OCI-LY3 (cell line): ENCODE measurements around the gene NOVA1.

Experiments used
- H2AFZ ChIP-seq: fragments of 200-600, 300-600 bp; shearing (Covaris generic); 2 replicates; pipeline ENCODE4 v1.6.0; 2014; ENCODE audit warnings: antibody characterized with exemption, low read depth, low read length
- H3K27ac ChIP-seq: fragments of 200-600, 300-600 bp; sonication (generic); 2 replicates; pipeline ENCODE4 v1.5.1; 2014; ENCODE audit warnings: mild to moderate bottlenecking, low read length, moderate library complexity, mixed read lengths
- H3K27me3 ChIP-seq: fragments of 200-600, 300-600 bp; sonication (generic); 2 replicates; pipeline ENCODE4 v1.6.1; 2014; ENCODE audit warnings: low read depth, low read length, mixed read lengths
- H3K36me3 ChIP-seq: fragments of 200-600, 300-600 bp; sonication (generic); replicated peaks from 2 replicates; pipeline ENCODE3; 2014; ENCODE audit warnings: low read depth, low read length, mixed read lengths
- H3K4me1 ChIP-seq: fragments of 300-600, 200-600 bp; sonication (generic); 2 replicates; pipeline ENCODE4 v1.6.1; 2014; ENCODE audit warnings: low read length, mixed read lengths
- H3K4me2 ChIP-seq: fragments of 200-600, 300-600 bp; sonication (generic); 2 replicates; pipeline ENCODE4 v1.6.1; 2014; ENCODE audit warnings: low read length, mixed read lengths
- H3K4me3 ChIP-seq: fragments of 300-600, 200-600 bp; sonication (generic); 2 replicates; pipeline ENCODE4 v1.5.1; 2014; ENCODE audit warnings: antibody characterized with exemption, mild to moderate bottlenecking, low read length, moderate library complexity
- H3K79me2 ChIP-seq: fragments of 300-600, 200-600 bp; shearing (Covaris generic); 2 replicates; pipeline ENCODE4 v1.6.1; 2014; ENCODE audit warnings: mild to moderate bottlenecking, low read length, mixed read lengths
- H3K9ac ChIP-seq: fragments of 300-600, 200-600 bp; shearing (Covaris generic); 2 replicates; pipeline ENCODE4 v1.6.0; 2014; ENCODE audit warnings: mild to moderate bottlenecking, low read length, moderate library complexity
- H3K9me3 ChIP-seq: fragments of 200-600, 300-600 bp; shearing (Covaris generic); 2 replicates; pipeline ENCODE4 v1.6.1; 2014; ENCODE audit warnings: low read length, mixed read lengths; ENCODE audit not compliant: insufficient read depth
- H4K20me1 ChIP-seq: fragments of 200-600, 300-600 bp; sonication (generic); 2 replicates; pipeline ENCODE4 v1.6.1; 2016; ENCODE audit warnings: low read length, mixed read lengths; ENCODE audit not compliant: insufficient read depth
- CTCF ChIP-seq: fragments of 200-600, 300-600 bp; sonication (generic); IDR thresholded peaks from 2 replicates; pipeline ENCODE4 v1.5.1; 2014; ENCODE audit warnings: antibody characterized with exemption, low read length, low read depth
- EZH2phosphoT487 ChIP-seq: fragments of 200-600 bp; shearing (Covaris generic); IDR thresholded peaks from 2 replicates; pipeline ENCODE4 v1.6.1; 2018; ENCODE audit warnings: antibody characterized with exemption, mixed run types, low read depth

Gene NOVA1

DNA sequence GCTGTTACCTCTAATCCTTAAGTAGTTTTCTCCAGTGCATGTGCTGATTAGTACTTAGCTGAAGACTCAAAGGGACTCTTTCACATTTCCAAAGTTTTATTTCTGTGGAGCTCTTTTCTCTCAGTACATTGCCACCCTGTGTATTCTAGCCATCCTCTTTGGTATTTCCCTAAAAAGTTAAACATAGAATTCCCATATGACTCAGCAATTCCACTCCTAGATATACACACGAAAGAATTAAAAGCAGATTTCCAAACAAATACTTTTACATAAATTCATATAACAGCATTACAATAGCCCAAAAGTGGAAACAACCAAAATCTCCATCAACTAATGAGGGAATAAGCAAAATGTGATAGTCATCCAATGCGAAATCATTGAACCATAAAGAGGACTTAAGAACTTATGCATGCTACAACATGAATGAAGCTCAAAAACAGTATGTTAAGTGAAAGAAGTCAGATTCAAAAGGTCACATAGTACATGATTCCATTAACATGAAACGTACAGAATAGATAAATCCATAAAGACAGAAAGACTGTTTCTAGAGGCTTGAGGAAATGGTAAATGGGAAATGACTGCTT lies 9.0 kb upstream of the NOVA1 start:
- no peaks in the 10 kb centered on the region for H3K27me3 ChIP-seq
- no peaks in the 10 kb centered on the region for H3K9me3 ChIP-seq
- no peak overlapping the region for H3K4me3 ChIP-seq
- H3K4me2 ChIP-seq = no peak overlapping the region
- no peaks in the 10 kb centered on the region for H4K20me1 ChIP-seq
- no peak overlapping the region for H2AFZ ChIP-seq
- H3K9ac ChIP-seq = no peak overlapping the region
- no peaks in the 10 kb centered on the region for H3K36me3 ChIP-seq
- H3K4me1 ChIP-seq = no peaks in the 10 kb centered on the region
- H3K27ac ChIP-seq = no peak overlapping the region
- no peaks in the 10 kb centered on the region for H3K79me2 ChIP-seq
- TF ChIP-seq EZH2phosphoT487 (no peak), CTCF (no peak)

DNA sequence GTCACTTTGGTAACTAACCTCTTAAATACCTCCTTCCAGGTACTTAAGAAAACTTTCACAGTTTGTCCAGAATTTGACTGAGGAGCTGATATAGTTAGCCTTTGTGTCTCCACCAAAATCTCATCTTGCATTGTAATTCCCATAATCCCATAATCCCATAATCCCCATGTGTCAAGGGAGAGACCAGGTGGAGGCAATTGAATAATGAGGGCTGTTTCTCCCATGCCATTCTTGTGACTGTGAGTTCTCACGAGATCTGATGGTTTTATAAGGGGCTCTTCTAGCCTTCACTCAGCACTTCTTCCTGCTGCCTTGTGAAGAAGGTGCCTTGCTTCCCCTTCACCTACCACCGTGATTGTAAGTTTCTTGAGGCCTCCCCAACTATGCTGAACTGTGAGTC lies 7.8 kb upstream of the NOVA1 start:
- no peak overlapping the region for H3K4me3 ChIP-seq
- no peak for TF ChIP-seq EZH2phosphoT487
- TF ChIP-seq CTCF = no peak
- H3K9me3 ChIP-seq = no peaks in the 10 kb centered on the region
- H3K27ac ChIP-seq = no peak overlapping the region
- no peaks in the 10 kb centered on the region for H3K4me1 ChIP-seq
- no peaks in the 10 kb centered on the region for H3K79me2 ChIP-seq
- no peak overlapping the region for H2AFZ ChIP-seq
- H4K20me1 ChIP-seq = no peaks in the 10 kb centered on the region
- no peak overlapping the region for H3K9ac ChIP-seq
- H3K27me3 ChIP-seq = no peaks in the 10 kb centered on the region
- H3K36me3 ChIP-seq = no peaks in the 10 kb centered on the region
- H3K4me2 ChIP-seq = no peak overlapping the region

DNA sequence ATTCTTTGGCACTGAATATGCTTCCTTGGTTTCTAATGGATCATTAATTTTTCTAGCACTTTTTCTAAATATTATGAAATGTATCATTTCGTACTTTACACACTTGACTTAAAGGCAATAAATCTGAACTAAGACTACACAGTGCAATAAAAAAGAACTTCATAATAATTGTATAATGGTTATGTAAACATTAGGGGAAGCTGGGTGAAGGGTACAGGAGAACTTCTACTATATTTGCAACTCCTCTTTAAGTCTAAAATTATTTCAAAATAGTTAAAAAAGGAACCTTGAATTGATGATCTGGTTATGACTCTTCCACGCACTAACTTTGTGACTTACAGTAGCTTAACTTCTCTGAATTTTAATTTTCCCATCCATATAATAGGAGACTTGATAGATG lies 5.1 kb upstream of the NOVA1 start:
- TF ChIP-seq CTCF = no peak
- TF ChIP-seq EZH2phosphoT487 = no peak
- Histone ChIP-seq H3K9me3 (no peaks in the 10 kb centered on the region), H3K36me3 (no peaks in the 10 kb centered on the region)

DNA sequence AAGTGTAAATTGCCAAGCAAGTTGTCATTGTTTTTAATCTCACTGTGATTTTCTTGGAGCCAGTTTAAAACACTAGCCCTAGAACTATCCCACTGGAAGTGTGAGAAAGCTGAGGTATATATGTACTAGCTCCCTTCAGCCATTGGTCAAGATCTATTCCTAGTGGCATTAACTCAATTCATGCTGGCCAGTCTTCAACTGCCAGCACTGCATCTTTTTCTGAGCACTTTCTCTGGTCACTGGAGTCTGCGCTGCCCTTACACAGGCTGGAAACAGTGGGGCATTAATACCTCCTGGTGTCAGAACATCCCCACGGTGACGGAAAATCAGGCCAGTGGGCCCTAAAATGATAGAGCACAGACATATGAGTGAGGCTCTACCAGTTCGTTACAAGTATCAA lies 4.0 kb upstream of the NOVA1 start:
- H3K79me2 ChIP-seq = no peaks in the 10 kb centered on the region
- H3K4me2 ChIP-seq = no peak overlapping the region
- no peaks in the 10 kb centered on the region for H3K36me3 ChIP-seq
- no peaks in the 10 kb centered on the region for H3K9me3 ChIP-seq
- H3K4me3 ChIP-seq = no peak overlapping the region
- H3K27ac ChIP-seq = no peak overlapping the region
- H4K20me1 ChIP-seq = no peaks in the 10 kb centered on the region
- H2AFZ ChIP-seq = no peak overlapping the region
- H3K9ac ChIP-seq = no peak overlapping the region
- TF ChIP-seq CTCF = no peak
- TF ChIP-seq EZH2phosphoT487 = no peak
- no peaks in the 10 kb centered on the region for H3K4me1 ChIP-seq
- no peaks in the 10 kb centered on the region for H3K27me3 ChIP-seq

More for the DNA sequence above, 5.1 kb upstream of the NOVA1 start:
- no peaks in the 10 kb centered on the region for H3K27me3 ChIP-seq
- no peak overlapping the region for H3K27ac ChIP-seq
- H4K20me1 ChIP-seq = no peaks in the 10 kb centered on the region
- H3K4me3 ChIP-seq = no peak overlapping the region
- H3K79me2 ChIP-seq = no peaks in the 10 kb centered on the region
- H3K4me2 ChIP-seq = no peak overlapping the region
- H2AFZ ChIP-seq = no peak overlapping the region
- no peaks in the 10 kb centered on the region for H3K4me1 ChIP-seq
- H3K9ac ChIP-seq = no peak overlapping the region
